Stomach (tissue), 9 donors: ENCODE results near the gene FITM1. TPM values are rescaled to one million over a fixed set of nuclear protein-coding genes. Genes with fewer than 3 reads are reported as not detected.

Experiments
- DNase-seq, 2 donors: peaks; one replicate each; pipeline versions ENCODE4 v3.0.0 to v3.0.0-alpha.2; 2013 to 2019
- H3K27ac ChIP-seq, 5 donors: fragments of 200-600 bp in 4 of 5; sonication (generic) in 4 of 5; one replicate each; pipeline ENCODE4 v1.5.1; 2013 to 2019; ENCODE audit warnings: mild to moderate bottlenecking in 1 of 5, moderate library complexity in 1 of 5
- H3K27me3 ChIP-seq, 3 donors: fragments of 200-600 bp; sonication (generic); one replicate each; pipeline ENCODE4 v1.5.1; 2017 to 2019; ENCODE audit warnings: mixed run types in 1 of 3
- H3K36me3 ChIP-seq, 4 donors: fragments of 200-600 bp; sonication (generic); 1 replicate in 3 of 4; 2 replicates in 1 of 4; pipeline ENCODE4 v1.5.1; 2016 to 2019
- H3K4me1 ChIP-seq, 4 donors: fragments of 200-600 bp; sonication (generic); one replicate each; pipeline ENCODE4 v1.5.1; 2016 to 2019
- H3K4me3 ChIP-seq, 4 donors: fragments of 200-600 bp; sonication (generic) in 3 of 4; one replicate each; pipeline ENCODE4 v1.5.1; 2016 to 2019; ENCODE audit warnings: mild to moderate bottlenecking in 1 of 4
- H3K9me3 ChIP-seq, 4 donors: fragments of 200-600 bp; sonication (generic); one replicate each; pipeline ENCODE4 v1.5.1; 2016 to 2019
- CTCF ChIP-seq, 7 experiments: fragments of 450-650 bp in 4 of 7; fragments of 200-600 bp in 3 of 7; sonication (generic) in 3 of 7; IDR thresholded peaks; one replicate each; pipeline ENCODE4 v1.5.1; 2016 to 2019; ENCODE audit warnings: antibody characterized with exemption in 7 of 7, control low read depth in 2 of 7, mild to moderate bottlenecking in 1 of 7
- EP300 ChIP-seq: sonication (generic); formaldehyde crosslinking; IDR thresholded peaks from one replicate; pipeline ENCODE4 v1.6.1; 2017; ENCODE audit warnings: antibody characterized with exemption
- POLR2A ChIP-seq, 4 donors: fragments of 450-650 bp; IDR thresholded peaks; one replicate each; pipeline ENCODE4 v1.6.1; 2016; ENCODE audit warnings: antibody characterized with exemption in 4 of 4, control low read depth in 2 of 4, mild to moderate bottlenecking in 1 of 4, moderate library complexity in 1 of 4
- POLR2AphosphoS5 ChIP-seq, 3 donors: sonication (generic); formaldehyde crosslinking; IDR thresholded peaks; one replicate each; pipeline ENCODE4 v1.6.1; 2016; ENCODE audit warnings: antibody characterized with exemption in 3 of 3
- WGBS, 5 donors: extraction: QIAGEN DNeasy Blood & Tissue Kit in 3 of 5; methylation state at CpG; one replicate each; pipeline versions ENCODE4 v1.1.5 to v1.1.7; 2013 to 2018; 5-methylcytosine and 5-hydroxymethylcytosine counted together
- intact Hi-C: fragments of 100-400 bp; cut with DNase I; formaldehyde crosslinking; loops from one replicate; pipeline ENCODE4 v1.15.1; 2023; ENCODE audit warnings: low total_unique reads
- polyA plus RNA-seq, 3 donors: library from polyadenylated mRNA; stranded (reverse); fragments of 200-250 nt; gene quantifications; one replicate each; pipeline ENCODE4 v1.2.3, GENCODE V29; 2013
- total RNA-seq, 5 donors: library from RNA; depleted of rRNA; stranded (reverse); fragments of >200 nt; gene quantifications; one replicate each; pipeline versions ENCODE4 v1.1.0 to v1.2.3, GENCODE V29; 2014 to 2016
- donor health status: healthy with polysubstance abuse.
- donor health status: Bipolar disorder and iron deficiency.
- donor health status: healthy.

FITM1 gene
- total and polyA plus RNA-seq, 8 donors, result 0.87 to 80.5 (median 2.2) TPM; not detected in 3

DNA sequence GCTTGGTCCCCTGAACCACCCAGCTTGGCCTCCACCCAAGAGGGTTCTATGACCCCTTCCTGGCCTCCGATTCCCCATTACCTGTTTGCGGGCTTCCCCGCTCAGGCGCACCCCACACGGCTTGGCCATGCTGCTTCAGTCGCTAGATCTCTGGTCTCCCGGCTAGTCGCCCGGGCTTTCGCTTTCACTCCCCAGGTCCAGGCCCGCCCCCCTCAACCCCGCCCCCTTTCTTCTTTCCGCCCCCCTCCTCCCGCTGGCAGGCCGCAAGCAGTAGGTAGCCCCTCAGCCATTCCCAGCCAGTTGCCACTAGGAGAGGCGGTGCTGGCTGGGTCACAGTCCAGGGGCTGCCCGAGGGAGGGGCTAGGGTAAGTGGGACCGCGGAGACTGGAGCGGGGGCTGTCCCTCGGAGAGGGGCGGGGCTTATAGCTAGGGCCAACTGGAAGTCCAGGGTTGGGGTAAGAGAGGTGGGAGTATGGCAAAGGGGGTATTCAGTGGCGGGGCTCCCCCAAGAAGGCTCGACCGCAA lies 16.1 kb downstream of the FITM1 start, which contains the start of gene PSME2:
PSME2 (minus strand) TSS at position 158 of the 525 bp plus-strand sequence; CDS start at position 129, 29 bp downstream.
- WGBS, 5 donors, result 0 to 2% (median 1%) methylated on average over 24 to 25 of the region's 25 CpGs
- H3K27me3 ChIP-seq, result no peaks in the 10 kb centered on the region
- peak; percentile 95 to 98 for DNase-seq
- intact Hi-C loops, result no loop called here
- H3K9me3 ChIP-seq, result no peaks in the 10 kb centered on the region
- peak within 1 kb of the TSS; percentile 76 to 96 (median 88) for H3K4me3 ChIP-seq
- peaks cover 16 to 46% (median 43%) of the 10 kb centered on the region in 4 donors for H3K36me3 ChIP-seq
- no peak for TF ChIP-seq EP300
- peak in 2 of 3 donors; percentile 70 to 72 for TF ChIP-seq POLR2AphosphoS5 (IDR thresholded peaks at IDR 0.05)
- peak within 1 kb of the TSS; percentile 91 to 98 (median 97) for H3K27ac ChIP-seq
- peaks cover 31 to 69% (median 55%) of the 10 kb centered on the region in 4 donors for H3K4me1 ChIP-seq

- intact Hi-C loops, result no loop called here
- Histone ChIP-seq H3K27me3 (no peaks in the 10 kb centered on the region), H3K4me1 (peaks cover 27 to 64% (median 50%) of the 10 kb centered on the region in 4 donors), H3K27ac (peak within 1 kb of the TSS; percentile 91 to 98 (median 97)), H3K4me3 (peak within 1 kb of the TSS; percentile 76 to 96 (median 88)), H3K36me3 (peaks cover 22 to 53% (median 50%) of the 10 kb centered on the region in 4 donors), H3K9me3 (no peaks in the 10 kb centered on the region)
- TF ChIP-seq POLR2A (IDR thresholded peaks at IDR 0.05) (no peak), CTCF (IDR thresholded peaks at IDR 0.05) (no peak), POLR2AphosphoS5 (IDR thresholded peaks at IDR 0.05) (peak; percentile 51 to 88 (median 56)), EP300 (no peak)
- WGBS, 5 donors, result 0 to 1% (median 0%) methylated on average over 38 to 57 of the region's 57 CpGs
- DNase-seq, result peak; percentile 98 to 100
Observed at GRCh38 chr14:24146978-24147760, 16.7 kb downstream of the FITM1 start, which contains the start of gene RNF31. TSS of gene RNF31 (plus strand) at chr14:24147498. CDS start at chr14:24147699, 201 bp downstream.

DNA sequence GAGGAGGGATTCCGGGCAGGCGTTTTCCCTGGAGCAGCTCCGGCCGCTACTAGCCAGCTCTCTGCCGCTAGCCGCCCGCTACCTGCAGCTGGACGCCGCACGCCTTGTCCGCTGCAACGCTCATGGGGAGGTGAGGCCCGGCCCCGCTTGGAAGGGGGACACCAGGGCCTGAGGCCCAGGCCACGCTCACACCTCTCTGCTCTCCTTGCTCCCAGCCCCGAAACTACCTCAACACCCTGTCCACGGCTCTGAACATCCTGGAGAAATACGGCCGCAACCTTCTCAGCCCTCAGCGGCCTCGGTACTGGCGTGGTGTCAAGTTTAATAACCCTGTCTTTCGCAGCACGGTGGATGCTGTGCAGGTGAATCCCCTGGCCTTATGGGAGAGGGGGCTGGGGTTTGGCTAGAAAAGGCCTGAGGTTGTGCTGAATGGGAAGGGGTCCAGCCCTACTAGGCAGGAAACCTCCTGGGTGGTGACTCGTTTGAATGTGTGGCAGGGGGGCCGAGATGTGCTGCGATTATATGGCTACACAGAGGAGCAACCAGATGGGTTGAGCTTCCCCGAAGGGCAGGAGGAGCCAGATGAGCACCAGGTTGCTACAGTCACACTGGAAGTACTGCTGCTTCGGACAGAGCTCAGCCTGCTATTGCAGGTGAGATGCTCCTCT lies 17.4 kb downstream of the FITM1 start:
- Histone ChIP-seq H3K4me3 (peak overlapping the region; percentile 76 to 96 (median 88)), H3K27ac (peak overlapping the region; percentile 91 to 98 (median 97)), H3K27me3 (no peaks in the 10 kb centered on the region), H3K9me3 (no peaks in the 10 kb centered on the region), H3K36me3 (peaks cover 22 to 59% (median 57%) of the 10 kb centered on the region in 4 donors), H3K4me1 (peaks cover 25 to 57% (median 43%) of the 10 kb centered on the region in 4 donors)
- no peak for DNase-seq
- 3 to 8% (median 5%) methylated on average over 18 to 29 of the region's 29 CpGs for WGBS, 5 donors
- TF ChIP-seq POLR2A (IDR thresholded peaks at IDR 0.05) (no peak), EP300 (no peak), CTCF (IDR thresholded peaks at IDR 0.05) (no peak), POLR2AphosphoS5 (IDR thresholded peaks at IDR 0.05) (no peak)
- intact Hi-C loops, result no loop called here

DNA sequence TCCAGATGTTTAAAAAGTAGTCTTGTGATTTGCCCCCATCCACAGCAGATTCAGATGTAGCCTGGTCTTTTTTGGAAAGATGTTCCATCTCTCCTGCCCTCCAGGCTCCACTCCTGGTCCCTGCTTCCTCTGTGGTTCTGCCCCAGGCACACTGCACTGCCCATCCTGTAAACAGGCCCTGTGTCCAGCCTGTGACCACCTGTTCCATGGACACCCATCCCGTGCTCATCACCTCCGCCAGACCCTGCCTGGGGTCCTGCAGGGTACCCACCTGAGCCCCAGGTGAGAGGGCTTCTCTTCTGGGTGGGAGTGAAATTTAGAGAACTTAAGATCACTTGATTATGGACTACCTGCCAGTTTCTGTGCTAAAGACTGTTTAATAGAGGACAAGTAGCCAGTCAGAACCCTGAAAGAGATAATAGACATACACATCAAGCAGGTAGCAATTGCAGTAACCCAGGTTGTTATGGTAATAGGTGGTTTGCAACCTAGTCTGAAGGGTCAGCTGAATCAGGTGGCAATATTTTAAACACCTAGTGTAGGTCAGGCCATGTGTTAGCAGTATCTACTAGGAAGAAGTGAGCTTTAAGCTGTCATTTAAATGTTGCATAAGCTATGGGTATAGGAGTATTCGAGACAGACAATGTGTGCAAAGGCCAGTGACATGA lies 19.0 kb downstream of the FITM1 start:
- TF ChIP-seq POLR2AphosphoS5 (IDR thresholded peaks at IDR 0.05), result no peak
- no peak for TF ChIP-seq EP300
- TF ChIP-seq CTCF (IDR thresholded peaks at IDR 0.05), result no peak
- TF ChIP-seq POLR2A (IDR thresholded peaks at IDR 0.05), result no peak
- no peaks in the 10 kb centered on the region for H3K9me3 ChIP-seq
- H3K4me3 ChIP-seq, result no peak overlapping the region
- no peaks in the 10 kb centered on the region for H3K27me3 ChIP-seq
- DNase-seq, result no peak
- WGBS, 5 donors, result 93 to 97% (median 95%) methylated on average over 3 of the region's 3 CpGs
- peaks cover 20 to 61% (median 58%) of the 10 kb centered on the region in 4 donors for H3K36me3 ChIP-seq
- peaks cover 25 to 49% (median 41%) of the 10 kb centered on the region in 4 donors for H3K4me1 ChIP-seq
- intact Hi-C loops, result no loop called here
- H3K27ac ChIP-seq, result no peak overlapping the region
